Activated naive CD8-positive, alpha-beta T cell treated with anti-CD3 and anti-CD28 coated beads, Interleukin-2, amount 50 U/mL, for 16 hours (primary cell): ENCODE results near the gene AOAH.

Source experiments
- DNase-seq: peaks from one replicate; pipeline ENCODE4 v3.0.0-alpha.2; 2020; ENCODE audit warnings: low read depth, low spot score

Gene AOAH

GRCh38 chr7:36602934-36603887 lies 121.1 kb downstream of the AOAH start:
- no peak for DNase-seq

- DNase-seq = no peak
These were observed 121.8 kb downstream of the AOAH start for GRCh38 chr7:36602511-36602910.

DNA sequence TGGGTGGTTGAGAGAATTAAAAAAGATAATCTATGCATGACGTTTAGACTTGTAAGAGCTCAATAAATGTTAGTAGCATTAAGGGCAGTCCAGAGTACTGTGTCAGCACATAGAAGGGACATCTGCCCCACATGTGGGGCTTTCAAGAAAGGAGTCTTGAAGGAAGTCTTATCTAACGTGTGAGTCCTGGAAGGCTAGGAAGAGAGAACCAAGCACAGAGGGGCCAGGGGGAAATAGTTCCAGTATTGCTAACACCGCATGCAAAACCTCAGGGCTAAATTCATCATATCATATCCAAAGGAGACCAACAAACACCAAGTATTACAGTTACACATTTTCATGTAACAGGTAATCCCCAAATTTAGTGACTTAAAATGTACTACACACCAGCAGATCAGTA lies 122.7 kb downstream of the AOAH start:
- DNase-seq = no peak

- no peak for DNase-seq
These were observed 123.3 kb downstream of the AOAH start for GRCh38 chr7:36600869-36601530.

GRCh38 chr7:36600314-36600682 lies 124.0 kb downstream of the AOAH start:
- no peak for DNase-seq

DNA sequence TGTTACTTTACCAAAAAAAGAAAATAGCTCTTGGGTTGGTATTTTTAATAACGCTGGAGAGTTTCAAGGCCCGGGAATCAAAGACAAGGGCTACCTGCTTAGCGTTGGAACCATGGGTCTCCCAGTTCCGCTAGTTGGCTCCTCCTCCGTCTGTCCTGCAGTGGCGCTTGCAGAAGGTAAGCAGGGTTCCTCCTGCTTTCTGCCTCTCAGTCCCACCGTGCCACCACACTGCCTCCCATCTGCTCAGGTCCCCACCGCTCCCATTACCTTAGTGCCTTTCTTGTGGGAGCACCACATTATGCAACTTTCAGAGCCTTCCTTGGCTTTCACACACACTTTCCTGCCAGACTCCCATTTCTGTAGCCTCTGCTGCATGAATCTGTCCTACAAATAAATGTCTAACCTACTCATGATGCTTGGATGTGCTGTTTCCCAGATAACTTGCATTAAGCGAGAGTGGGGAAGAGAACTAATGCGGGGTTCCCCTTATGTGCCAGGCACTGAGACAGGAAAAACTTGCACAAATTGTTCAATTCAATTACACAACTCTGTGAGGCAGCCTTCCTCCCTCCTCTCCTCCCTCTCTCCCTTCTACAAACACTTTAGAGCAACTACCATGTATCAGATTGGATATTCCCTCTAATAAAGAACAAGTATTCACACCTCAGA lies 124.5 kb downstream of the AOAH start:
- DNase-seq = no peak

- no peak for DNase-seq
These were observed 126.1 kb downstream of the AOAH start for GRCh38 chr7:36598054-36598674.

GRCh38 chr7:36597090-36597773 lies 127.1 kb downstream of the AOAH start:
- no peak for DNase-seq

DNA sequence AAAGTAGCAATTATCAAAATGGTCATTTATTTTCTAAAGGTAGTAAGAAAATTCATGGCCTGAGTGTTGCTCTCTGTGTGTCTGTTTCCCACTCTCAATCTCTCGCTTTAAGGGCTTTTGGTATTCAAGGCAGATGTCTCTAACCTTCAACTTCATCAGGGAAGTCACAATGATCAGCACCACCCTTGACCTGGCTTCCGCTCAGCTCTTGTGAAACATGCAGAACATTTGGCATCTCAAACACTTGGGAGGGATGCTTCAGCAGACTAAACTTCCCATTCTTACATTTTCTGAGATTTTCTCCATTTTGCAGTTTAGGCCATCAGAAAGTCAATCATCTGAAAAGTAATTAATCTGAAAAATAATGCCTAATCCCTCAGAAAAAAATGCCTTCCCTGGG lies 129.8 kb downstream of the AOAH start:
- no peak for DNase-seq

DNA sequence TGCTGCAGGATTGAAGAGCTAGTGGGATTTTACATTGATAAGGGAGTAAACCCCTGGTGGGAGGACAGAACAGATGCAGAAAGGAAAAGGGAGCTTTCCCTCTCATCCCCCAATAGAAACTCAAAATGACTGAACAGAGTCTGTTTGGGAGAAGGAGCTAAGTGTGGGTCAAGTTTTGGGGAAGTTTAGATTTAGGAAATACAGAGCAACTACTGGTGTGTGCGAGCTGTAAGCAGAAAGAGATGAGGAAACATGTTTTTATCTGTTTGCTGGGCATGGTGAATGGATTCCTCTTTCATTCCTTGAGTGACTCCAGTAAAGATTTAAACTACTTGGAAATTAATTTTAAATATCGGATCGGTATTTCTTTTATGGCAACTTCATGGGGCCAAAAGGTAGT lies 132.7 kb downstream of the AOAH start:
- DNase-seq = no peak

- no peak for DNase-seq
These were observed 134.9 kb downstream of the AOAH start for GRCh38 chr7:36589391-36589790.

GRCh38 chr7:36583318-36583717 lies 141.0 kb downstream of the AOAH start:
- DNase-seq = no peak

DNA sequence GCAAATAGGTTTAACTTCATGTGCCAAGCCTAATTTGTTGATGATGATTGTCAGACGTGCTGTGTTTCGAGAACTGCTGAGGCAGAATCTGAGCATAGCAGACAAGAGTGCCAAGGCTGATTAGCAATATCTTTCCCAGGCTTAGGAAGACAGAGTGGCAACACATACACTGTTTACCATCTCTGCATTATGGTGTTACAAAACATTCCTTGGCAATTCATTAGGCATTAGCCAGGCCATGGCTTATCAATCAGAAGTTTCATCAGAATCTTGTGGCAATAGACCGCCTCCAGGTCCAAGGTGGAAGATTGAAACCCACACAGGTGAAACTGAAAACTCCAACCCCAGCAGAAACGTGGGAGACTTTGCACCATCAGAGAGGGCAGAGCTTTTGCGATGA lies 148.5 kb downstream of the AOAH start:
- no peak for DNase-seq

DNA sequence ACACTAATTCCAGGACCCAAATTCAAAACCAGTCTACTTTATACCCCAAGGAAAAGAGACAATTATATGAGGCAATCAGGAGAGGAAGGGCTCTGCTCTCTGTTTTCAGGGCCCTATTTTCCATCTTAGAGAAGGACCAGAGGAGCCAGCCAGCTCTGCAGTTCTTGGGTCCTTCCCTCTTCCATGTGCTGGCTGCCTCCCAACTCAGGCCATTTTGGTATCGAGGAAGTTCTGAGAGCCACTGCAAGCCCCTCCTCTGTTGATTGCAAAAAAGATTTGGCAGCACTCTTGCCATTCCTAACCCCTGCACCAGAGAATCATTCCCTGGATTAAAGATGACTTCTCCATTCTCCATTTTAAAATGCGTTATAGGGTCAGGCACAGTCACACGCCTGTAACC lies 151.2 kb downstream of the AOAH start:
- DNase-seq = no peak

DNA sequence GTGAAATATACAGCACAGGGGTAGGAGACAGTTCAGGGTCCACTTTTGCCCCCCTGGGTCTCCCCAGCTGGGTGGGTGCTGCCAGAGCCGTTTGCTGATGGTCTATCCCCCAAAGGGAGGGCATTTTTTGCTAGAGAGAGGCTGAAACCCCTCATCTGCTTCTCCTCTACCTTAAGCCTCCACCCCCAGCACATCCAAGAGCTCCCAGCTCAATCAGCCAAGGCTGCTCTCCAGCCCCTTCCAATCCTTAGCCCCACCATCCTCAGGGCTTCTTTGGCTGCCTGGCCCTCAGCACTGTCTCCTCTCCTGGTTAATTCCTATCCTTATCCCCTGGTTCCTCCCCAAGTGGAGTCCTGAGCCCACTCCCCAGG lies 153.1 kb downstream of the AOAH start:
- no peak for DNase-seq

DNA sequence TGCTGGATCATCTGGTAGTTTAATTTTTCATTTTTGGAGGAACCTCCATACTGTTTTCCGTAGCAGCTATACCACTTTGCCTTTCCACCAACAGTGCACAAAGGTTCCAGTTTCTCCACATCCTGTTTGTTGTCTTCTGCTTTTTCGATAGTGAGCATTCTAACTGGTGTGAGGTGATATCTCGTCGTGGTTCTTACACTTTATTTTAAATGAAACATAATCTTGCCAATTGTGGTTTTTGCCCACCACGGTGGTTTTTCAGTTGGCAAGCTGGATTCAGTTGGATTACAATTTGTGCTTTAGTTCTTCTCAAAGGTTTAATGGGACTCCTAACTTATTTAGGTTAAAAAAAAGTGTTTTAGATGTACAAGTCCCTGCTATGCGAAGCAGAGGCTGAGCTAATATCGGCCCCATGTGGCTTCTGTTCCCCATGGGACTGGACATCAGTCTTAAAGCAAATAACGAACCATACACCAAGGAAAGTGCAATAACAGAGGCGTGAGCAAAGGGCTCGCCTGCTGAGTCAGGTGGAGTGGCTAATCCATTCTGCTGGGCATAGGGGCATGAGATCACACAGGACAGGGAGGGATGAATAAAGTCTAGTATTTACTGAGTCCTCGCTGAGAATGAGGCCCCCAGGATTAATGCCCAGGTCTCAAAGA lies 153.6 kb downstream of the AOAH start:
- no peak for DNase-seq

- DNase-seq = no peak
These were observed 155.8 kb downstream of the AOAH start for GRCh38 chr7:36568452-36568849.

GRCh38 chr7:36567699-36568451 lies 156.4 kb downstream of the AOAH start:
- DNase-seq = no peak

GRCh38 chr7:36565792-36566356 lies 158.4 kb downstream of the AOAH start:
- no peak for DNase-seq

- no peak for DNase-seq
These were observed 159.8 kb downstream of the AOAH start for GRCh38 chr7:36564489-36564888.
